Stimulated activated CD4-positive, alpha-beta T cell treated with anti-CD3 and anti-CD28 coated beads, TNF-alpha, amount 100 ng/mL, for 48 hours (primary cell): ENCODE measurements around the gene WSB2.

ENCODE experiments used
- DNase-seq, 3 donors: peaks; one replicate each; pipeline ENCODE4 v3.0.0-alpha.2; 2020; ENCODE audit warnings: low read depth in 3 of 3

Gene WSB2

DNA sequence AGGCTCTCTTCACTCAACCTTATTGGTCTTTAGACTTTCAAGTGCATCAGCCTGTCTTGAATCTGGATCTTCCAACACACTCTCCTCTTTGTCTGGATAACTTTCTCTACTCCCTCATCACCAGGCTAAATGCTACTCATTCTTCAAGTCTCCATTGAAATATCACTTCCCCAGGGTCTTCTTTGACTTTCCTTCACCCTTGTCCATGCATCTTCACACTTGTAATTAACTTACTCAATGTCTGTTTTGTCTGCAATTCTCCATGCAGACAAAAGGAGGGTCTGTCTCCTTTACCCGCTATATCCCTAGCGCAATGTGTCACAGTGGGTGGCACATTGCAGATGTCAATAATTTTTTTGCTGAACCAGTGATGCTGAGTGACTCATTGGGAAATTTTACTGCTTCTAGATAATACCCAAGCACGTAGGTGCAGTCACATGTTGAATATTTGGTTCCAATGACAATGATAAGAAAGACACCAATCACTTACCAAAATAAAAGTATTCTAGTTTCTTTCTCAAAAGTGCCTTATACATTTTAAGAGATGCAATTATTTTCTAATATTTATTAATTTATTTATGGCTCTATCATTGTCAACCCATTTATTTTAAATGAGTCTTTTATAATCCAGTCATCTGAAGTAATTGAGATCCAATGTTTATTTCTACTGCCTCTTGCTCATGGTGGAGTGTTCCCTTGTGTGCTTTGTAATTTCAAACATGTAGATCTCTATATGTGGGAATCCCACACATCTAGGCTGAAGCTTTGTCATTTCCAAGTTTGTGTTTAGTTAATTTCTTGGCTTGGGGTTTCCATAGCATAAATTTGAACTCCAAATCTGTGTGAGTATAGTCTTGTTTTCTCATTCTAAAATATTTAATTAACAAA, 66.2 kb downstream of the WSB2 start:
- DNase-seq = no peak

DNA sequence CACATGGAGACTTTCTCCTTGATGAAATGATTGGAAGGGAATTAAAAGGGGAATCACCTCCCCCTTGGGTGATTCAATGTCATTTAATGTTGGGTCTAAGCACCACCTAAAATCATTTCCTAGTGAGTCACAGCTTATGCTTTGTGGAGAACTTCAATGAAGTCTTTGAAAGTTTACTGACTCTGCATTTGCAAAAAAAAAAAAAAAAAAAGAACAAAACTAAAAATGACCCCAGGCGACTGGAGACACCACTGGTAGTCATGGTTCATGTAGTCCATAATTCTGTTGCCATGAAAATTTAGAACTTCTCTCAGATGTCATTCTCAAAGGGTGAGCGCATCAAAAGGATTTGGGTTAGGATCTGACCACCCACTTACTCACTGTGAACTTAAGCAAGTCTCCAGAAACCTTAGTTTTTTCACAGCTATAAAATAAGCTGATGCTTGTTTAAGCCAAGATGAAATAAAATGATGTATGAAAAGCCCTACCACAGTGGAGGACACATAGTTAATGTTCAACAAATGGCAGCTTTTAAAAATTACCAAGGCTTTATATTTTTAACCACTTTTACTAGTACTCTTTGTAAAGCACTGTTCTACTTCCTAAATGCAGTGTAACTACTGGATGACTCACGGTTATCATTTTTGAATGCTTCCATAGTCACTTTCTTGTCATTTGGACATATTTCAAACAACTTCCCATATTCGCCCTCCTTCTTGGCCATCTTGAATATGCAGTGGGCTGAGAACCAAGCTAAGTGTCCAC, 74.1 kb downstream of the WSB2 start:
- no peak for DNase-seq

DNA sequence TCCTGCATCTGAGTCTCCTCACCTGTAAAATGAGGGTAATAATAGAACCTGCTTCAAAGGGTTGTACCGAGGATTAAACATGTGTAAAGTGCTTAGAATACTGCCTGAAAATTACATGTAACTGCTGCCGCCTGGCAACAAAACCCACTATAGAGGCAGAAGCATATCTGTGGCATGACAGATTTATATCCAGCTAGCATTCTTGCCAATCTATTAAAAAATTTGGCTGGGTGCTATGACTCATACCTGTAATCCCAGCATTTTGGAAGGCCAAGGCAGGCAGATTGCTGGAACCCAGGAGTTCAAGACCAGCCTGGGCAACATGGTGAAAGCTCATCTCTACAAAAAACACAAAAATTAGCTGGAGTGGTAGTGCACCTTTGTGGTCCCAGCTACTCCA, 75.8 kb downstream of the WSB2 start:
- DNase-seq = no peak
